HG03571 (cell line): ENCODE measurements around the gene TSHR.

Experiments used
- ATAC-seq: cut with Tn5 transposase; IDR thresholded peaks from one replicate; pipeline ENCODE4 v1.9.1; 2021; ENCODE audit not compliant: unreplicated experiment

TSHR gene

GRCh38 chr14:81127785-81128184 lies 172.4 kb downstream of the TSHR start:
- ATAC-seq = no peak

GRCh38 chr14:81129242-81129641 lies 173.8 kb downstream of the TSHR start:
- ATAC-seq = no peak

DNA sequence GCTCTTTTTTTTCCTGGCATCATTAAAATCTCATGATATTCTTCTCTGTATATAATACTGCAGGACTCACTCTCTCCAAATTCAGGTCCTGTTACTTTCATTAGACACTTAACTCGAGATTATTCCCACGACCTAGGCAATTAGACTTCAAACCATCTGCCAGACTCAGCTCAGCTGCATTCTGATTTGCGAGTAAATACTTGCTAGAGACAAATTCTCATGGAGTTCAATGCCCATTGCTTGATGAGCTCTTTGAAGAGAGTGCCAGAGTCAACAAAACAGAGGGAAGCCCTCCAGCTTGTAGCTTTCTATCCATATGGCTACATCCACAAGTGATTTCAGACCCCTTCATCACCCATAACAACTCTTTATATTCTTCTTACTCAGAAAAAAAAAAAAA lies 177.0 kb downstream of the TSHR start:
- ATAC-seq = no peak

- ATAC-seq = no peak
These were observed 178.0 kb downstream of the TSHR start for GRCh38 chr14:81133400-81133799.

GRCh38 chr14:81137316-81137715 lies 181.9 kb downstream of the TSHR start:
- ATAC-seq = no peak

DNA sequence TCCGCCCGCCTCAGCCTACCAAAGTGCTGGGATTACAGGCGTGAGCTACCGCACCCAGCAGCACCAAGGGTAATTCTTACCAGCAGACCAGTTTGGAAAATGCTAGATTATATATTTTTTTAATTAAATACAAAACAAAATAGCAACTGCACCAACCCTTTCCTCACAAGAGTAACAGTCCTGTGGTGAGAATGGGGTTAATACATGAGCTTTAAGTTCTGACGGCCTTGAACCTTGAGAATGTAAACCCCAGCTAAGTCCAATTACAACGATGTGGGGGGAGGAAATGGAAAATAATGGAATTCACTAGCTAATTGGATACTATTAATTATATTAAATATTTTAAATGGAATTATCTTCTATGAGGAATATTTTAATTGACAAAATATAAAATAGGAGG lies 183.0 kb downstream of the TSHR start:
- no peak for ATAC-seq

DNA sequence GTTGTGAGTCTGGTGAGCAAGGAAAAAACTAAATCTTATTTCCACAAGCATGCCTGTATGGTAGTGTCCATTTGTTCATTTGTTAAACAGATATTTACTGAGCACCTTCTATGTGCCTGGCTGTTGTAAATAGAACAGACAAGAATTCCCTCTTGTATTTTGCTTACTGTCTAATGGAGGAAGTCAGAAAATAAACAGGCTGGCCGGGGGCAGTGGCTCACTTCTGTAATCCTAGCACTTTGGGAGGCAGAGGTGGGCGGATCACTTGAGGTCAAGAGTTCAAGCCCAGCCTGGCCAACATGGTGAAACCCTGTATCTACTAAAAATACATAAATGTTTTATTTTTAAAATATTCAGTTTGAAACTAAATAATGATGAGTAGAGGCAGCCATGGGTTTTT lies 186.0 kb downstream of the TSHR start:
- ATAC-seq = no peak

DNA sequence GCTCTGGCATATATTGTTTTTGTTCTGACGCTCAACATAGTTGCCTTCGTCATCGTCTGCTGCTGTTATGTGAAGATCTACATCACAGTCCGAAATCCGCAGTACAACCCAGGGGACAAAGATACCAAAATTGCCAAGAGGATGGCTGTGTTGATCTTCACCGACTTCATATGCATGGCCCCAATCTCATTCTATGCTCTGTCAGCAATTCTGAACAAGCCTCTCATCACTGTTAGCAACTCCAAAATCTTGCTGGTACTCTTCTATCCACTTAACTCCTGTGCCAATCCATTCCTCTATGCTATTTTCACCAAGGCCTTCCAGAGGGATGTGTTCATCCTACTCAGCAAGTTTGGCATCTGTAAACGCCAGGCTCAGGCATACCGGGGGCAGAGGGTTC lies 188.4 kb downstream of the TSHR start:
- ATAC-seq = no peak

GRCh38 chr14:81144824-81145603 lies 189.6 kb downstream of the TSHR start:
- ATAC-seq = no peak

DNA sequence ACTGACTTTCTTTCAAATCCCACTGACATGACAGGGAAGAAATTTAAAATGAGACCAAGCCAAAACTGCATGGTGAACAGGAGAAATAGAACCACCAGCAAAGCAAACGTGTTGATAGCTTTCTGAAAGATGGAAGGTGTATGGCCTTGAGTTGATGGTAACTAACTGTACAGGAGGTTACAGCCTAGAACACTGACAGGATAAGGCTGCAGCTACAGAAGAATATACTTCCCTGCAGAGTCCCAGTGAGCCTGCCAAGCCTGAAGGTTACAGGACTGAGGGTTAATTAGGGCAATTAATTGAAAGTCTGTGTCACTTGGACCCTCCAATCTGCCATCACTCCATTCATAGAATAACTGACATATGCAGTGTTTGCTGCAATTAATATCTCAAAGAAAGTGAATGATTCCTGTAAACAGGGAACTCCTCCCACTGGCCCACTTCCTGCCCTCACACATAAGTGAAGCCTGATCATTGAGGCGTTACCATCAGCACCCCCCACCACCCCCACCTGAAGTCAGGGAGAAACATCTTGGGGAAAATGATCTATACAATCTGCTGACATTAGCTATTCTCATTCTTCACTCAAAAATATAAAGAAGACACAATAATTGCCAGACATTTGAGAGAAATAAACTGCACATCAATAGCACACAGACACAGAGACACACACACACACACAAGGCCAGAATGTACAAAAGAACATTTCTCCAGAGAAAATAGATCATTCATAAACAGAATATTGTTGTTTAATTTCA lies 191.9 kb downstream of the TSHR start:
- ATAC-seq = peak; percentile 78

- ATAC-seq = no peak
These were observed 193.2 kb downstream of the TSHR start for GRCh38 chr14:81148635-81149034.

DNA sequence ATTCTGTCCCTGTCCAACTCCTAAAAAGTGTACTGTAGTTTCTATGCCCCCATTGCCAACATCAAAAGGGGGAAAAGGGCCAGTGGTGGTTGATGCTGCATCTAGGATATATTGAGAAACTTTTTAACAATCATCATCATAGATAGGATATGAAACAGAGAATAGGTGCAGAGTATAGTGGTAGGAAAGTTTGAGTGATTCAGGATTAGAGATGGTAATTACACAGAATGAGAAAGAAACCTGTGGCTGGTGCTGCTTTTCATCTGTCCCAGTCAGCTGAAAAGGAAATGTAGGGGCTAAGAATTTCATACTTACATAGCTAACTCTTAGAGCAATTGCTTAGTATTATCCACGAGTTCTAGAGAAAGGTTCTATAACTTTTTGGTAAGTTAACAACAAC lies 197.8 kb downstream of the TSHR start:
- ATAC-seq = no peak

GRCh38 chr14:81157431-81157830 lies 202.0 kb downstream of the TSHR start:
- no peak for ATAC-seq

DNA sequence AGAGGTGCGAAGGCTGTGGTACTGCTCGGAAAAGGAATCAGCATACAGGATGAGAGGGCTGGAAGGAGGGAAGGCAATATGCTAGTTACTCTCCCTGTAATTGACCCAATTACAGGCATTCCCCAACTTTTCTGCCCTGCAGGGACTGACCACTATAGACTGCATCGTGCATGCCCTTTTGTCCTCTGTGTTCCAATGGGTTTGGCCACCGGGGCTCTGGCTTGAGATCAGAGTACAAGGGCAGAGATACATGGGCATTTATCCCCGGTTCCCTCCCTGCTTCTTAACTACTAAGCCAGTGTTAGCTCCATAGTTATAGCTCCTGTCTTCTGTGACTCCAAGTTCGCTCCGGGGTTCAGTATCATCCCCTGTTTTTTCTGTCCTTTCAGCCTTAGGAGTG lies 205.7 kb downstream of the TSHR start:
- ATAC-seq = no peak

GRCh38 chr14:81161749-81162148 lies 206.3 kb downstream of the TSHR start:
- ATAC-seq = no peak

DNA sequence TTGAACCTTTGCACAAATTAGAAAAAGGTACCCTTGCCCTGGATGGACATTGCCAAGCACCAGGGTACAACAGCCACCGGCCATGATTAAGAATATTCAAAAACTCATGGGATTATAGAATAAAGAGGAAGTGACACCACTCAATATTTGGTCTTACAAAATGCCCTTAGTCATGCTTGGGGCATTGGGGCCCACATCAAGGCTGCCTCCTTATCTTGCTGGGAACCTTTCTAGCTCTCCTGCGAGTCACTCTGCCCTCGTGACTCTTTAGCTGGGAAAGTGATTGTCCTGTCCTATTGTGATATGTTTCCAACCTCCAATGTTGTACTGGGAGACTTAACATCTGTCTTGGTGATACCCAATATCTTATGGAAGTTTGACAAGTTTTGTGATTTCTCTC lies 207.5 kb downstream of the TSHR start:
- ATAC-seq = no peak

- ATAC-seq = peak; percentile 88
These were observed 208.8 kb downstream of the TSHR start for GRCh38 chr14:81164167-81164774.

GRCh38 chr14:81165188-81165587 lies 209.8 kb downstream of the TSHR start:
- ATAC-seq = no peak

- no peak for ATAC-seq
These were observed 210.7 kb downstream of the TSHR start for GRCh38 chr14:81166121-81166520.

DNA sequence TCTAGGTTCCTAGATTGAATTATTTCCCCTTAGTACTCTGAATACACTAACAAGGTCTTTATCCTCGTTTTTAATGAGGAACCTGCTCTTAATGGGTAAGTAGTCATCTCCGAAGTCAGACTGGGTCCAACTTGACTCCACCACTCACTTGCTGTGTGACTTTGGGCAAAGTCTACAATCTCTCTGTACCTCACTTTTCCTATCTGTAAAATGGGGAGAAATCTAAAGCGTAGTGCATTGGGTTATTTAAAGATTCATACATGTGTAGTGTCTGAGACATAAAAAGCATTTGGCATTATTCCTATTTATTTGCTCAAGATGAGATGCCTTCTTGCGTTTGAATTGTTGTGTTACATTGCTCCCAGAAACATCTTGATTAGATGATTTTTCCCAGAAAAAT lies 213.8 kb downstream of the TSHR start:
- ATAC-seq = no peak

- peak; percentile 12 for ATAC-seq
These were observed 214.3 kb downstream of the TSHR start for GRCh38 chr14:81169711-81170103.
